Liver (tissue), 9 donors: ENCODE measurements around the gene LHFPL3. TPM values are rescaled to one million over a fixed set of nuclear protein-coding genes. Genes with fewer than 3 reads are reported as not detected.

Source experiments
- DNase-seq: peaks from one replicate; pipeline ENCODE4 v3.0.0-alpha.2; 2017; ENCODE audit warnings: low spot score
- H3K27ac ChIP-seq, 2 donors: one replicate each; pipeline ENCODE4 v1.7.0; 2013; ENCODE audit warnings: inconsistent platforms in 2 of 2, low read length in 2 of 2, control low read depth in 1 of 2, low read depth in 1 of 2, mild to moderate bottlenecking in 1 of 2
- H3K27me3 ChIP-seq, 4 donors: one replicate each; pipeline versions ENCODE4 v1.6.1 to v1.7.0; 2013; ENCODE audit warnings: low read length in 3 of 4, inconsistent platforms in 1 of 4, mild to moderate bottlenecking in 1 of 4, moderate library complexity in 1 of 4; ENCODE audit not compliant: control insufficient read depth in 4 of 4, insufficient read depth in 4 of 4
- H3K36me3 ChIP-seq, 4 donors: one replicate each; pipeline versions ENCODE4 v1.6.1 to v1.7.0; 2013; ENCODE audit warnings: low read length in 3 of 4, mild to moderate bottlenecking in 3 of 4, low read depth in 1 of 4, moderate library complexity in 1 of 4; ENCODE audit not compliant: control insufficient read depth in 4 of 4, insufficient read depth in 3 of 4
- H3K4me1 ChIP-seq, 4 donors: one replicate each; pipeline versions ENCODE4 v1.6.1 to v1.7.0; 2013; ENCODE audit warnings: low read length in 3 of 4, mild to moderate bottlenecking in 3 of 4, moderate library complexity in 1 of 4; ENCODE audit not compliant: control insufficient read depth in 4 of 4, insufficient read depth in 4 of 4
- H3K4me3 ChIP-seq, 3 donors: one replicate each; pipeline versions ENCODE4 v1.6.1 to v1.7.0; 2013; ENCODE audit warnings: low read length in 3 of 3, control low read depth in 1 of 3, low read depth in 1 of 3, mild to moderate bottlenecking in 1 of 3
- H3K9ac ChIP-seq, 2 donors: one replicate each; pipeline ENCODE4 v1.7.0; 2013; ENCODE audit warnings: low read length in 2 of 2, mild to moderate bottlenecking in 2 of 2, moderate library complexity in 2 of 2, control low read depth in 1 of 2, low read depth in 1 of 2
- H3K9me3 ChIP-seq, 4 donors: one replicate each; pipeline versions ENCODE4 v1.6.1 to v1.7.0; 2013; ENCODE audit warnings: low read length in 3 of 4; ENCODE audit not compliant: control insufficient read depth in 4 of 4
- EGR1 ChIP-seq, 2 donors: IDR thresholded peaks; 2 replicates each; pipeline ENCODE4 v1.6.1; 2016 to 2018; ENCODE audit warnings: antibody characterized with exemption in 2 of 2, low read depth in 2 of 2
- FOXA1 ChIP-seq: IDR thresholded peaks from 2 replicates; pipeline ENCODE4 v1.6.1; 2016; ENCODE audit warnings: antibody characterized with exemption
- FOXA2 ChIP-seq: IDR thresholded peaks from 2 replicates; pipeline ENCODE4 v1.6.1; 2016; ENCODE audit warnings: antibody characterized with exemption
- GABPA ChIP-seq, 2 donors: IDR thresholded peaks in 1 of 2; conservative IDR thresholded peaks in 1 of 2; 2 replicates each; pipeline ENCODE4 v1.6.1; 2016; ENCODE audit warnings: antibody characterized with exemption in 2 of 2, mild to moderate bottlenecking in 1 of 2, moderate library complexity in 1 of 2
- HNF4A ChIP-seq, 2 donors: conservative IDR thresholded peaks; 2 replicates each; pipeline ENCODE4 v1.6.1; 2016; ENCODE audit warnings: antibody characterized with exemption in 2 of 2, mild to moderate bottlenecking in 2 of 2
- HNF4G ChIP-seq: IDR thresholded peaks from 2 replicates; pipeline ENCODE4 v1.6.1; 2016; ENCODE audit warnings: antibody characterized with exemption
- JUND ChIP-seq, 2 donors: IDR thresholded peaks; 2 replicates each; pipeline ENCODE4 v1.6.1; 2016; ENCODE audit warnings: antibody characterized with exemption in 2 of 2
- NR2F2 ChIP-seq: IDR thresholded peaks from 2 replicates; pipeline ENCODE4 v1.6.1; 2016; ENCODE audit warnings: antibody characterized with exemption
- RAD21 ChIP-seq, 2 donors: IDR thresholded peaks; 2 replicates each; pipeline ENCODE4 v1.6.1; 2016; ENCODE audit warnings: antibody characterized with exemption in 2 of 2, mild to moderate bottlenecking in 2 of 2
- RXRA ChIP-seq, 2 donors: IDR thresholded peaks; 2 replicates each; pipeline ENCODE4 v1.6.1; 2017 to 2018; ENCODE audit warnings: antibody characterized with exemption in 2 of 2, mild to moderate bottlenecking in 1 of 2
- SP1 ChIP-seq: IDR thresholded peaks from 2 replicates; pipeline ENCODE4 v1.6.1; 2018; ENCODE audit warnings: antibody characterized with exemption, mild to moderate bottlenecking
- TAF1 ChIP-seq: conservative IDR thresholded peaks from 2 replicates; pipeline ENCODE4 v1.6.1; 2016; ENCODE audit warnings: antibody characterized with exemption, mild to moderate bottlenecking
- YY1 ChIP-seq: IDR thresholded peaks from 2 replicates; pipeline ENCODE4 v1.6.1; 2016; ENCODE audit warnings: antibody characterized with exemption, mild to moderate bottlenecking
- WGBS: extraction: QIAGEN DNeasy Blood & Tissue Kit; methylation state at CpG from one replicate; pipeline ENCODE4 v1.1.7; 2013; 5-methylcytosine and 5-hydroxymethylcytosine counted together
- polyA plus RNA-seq, 2 donors: library from polyadenylated mRNA; stranded (reverse) in 1 of 2; unstranded in 1 of 2; fragments of 200-250 nt in 1 of 2; fragments of >200 nt in 1 of 2; fragmentation: Nextera tagmentation in 1 of 2; extraction: Ambion mirVana in 1 of 2; gene quantifications; one replicate each; pipeline versions ENCODE4 v1.2.1 to v1.2.3, GENCODE V29; 2013 to 2015
- total RNA-seq, 2 donors: library from RNA; depleted of rRNA; stranded (reverse); fragments of >200 nt; gene quantifications; one replicate each; pipeline ENCODE4 v1.2.3, GENCODE V29; 2014
- TF ChIP-seq, protein P1 (sequence below): fragments of 150-350 bp; IDR thresholded peaks from 2 replicates; pipeline ENCODE4 v1.5.1; 2017; ENCODE audit warnings: improper control_type of control experiment, low read depth, low read length; ENCODE audit not compliant: missing input control
- TF ChIP-seq, protein P2 (sequence below): IDR thresholded peaks from 2 replicates; pipeline ENCODE4 v1.6.1; 2016; ENCODE audit warnings: antibody characterized with exemption
- TF ChIP-seq, protein P3 (sequence below): IDR thresholded peaks from 2 replicates; pipeline ENCODE4 v1.6.1; 2016; ENCODE audit warnings: antibody characterized with exemption, mild to moderate bottlenecking
- TF ChIP-seq, protein P4 (sequence below): IDR thresholded peaks from 2 replicates; pipeline ENCODE4 v1.6.1; 2016; ENCODE audit warnings: antibody characterized with exemption
- TF ChIP-seq, protein P5 (sequence below): IDR thresholded peaks from 2 replicates; pipeline ENCODE4 v1.6.1; 2016; ENCODE audit warnings: antibody characterized with exemption
- donor health status: healthy.
- donor health status: healthy.
- donor health status: healthy.
- donor health status: healthy.
- donor health status: healthy.

LHFPL3 gene
- total and polyA plus RNA-seq, 4 donors, result not detected

DNA sequence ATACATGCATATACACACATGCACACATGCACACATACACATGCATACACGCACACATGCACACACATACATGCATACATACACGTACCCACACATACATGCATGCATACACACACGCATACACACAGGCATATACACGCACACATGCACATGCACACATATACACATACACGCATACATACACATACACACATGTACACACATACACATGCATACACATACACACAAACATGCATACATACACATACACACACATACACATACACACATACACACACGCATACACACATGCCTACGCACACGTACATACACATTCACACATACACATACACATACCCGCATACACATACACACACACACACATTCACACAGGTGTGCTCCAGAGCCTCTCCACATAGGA is 604.6 kb downstream of the LHFPL3 start (continued):
- TF ChIP-seq, protein P1, sequence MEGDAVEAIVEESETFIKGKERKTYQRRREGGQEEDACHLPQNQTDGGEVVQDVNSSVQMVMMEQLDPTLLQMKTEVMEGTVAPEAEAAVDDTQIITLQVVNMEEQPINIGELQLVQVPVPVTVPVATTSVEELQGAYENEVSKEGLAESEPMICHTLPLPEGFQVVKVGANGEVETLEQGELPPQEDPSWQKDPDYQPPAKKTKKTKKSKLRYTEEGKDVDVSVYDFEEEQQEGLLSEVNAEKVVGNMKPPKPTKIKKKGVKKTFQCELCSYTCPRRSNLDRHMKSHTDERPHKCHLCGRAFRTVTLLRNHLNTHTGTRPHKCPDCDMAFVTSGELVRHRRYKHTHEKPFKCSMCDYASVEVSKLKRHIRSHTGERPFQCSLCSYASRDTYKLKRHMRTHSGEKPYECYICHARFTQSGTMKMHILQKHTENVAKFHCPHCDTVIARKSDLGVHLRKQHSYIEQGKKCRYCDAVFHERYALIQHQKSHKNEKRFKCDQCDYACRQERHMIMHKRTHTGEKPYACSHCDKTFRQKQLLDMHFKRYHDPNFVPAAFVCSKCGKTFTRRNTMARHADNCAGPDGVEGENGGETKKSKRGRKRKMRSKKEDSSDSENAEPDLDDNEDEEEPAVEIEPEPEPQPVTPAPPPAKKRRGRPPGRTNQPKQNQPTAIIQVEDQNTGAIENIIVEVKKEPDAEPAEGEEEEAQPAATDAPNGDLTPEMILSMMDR, result no peak
- TF ChIP-seq SP1, result no peak
- TF ChIP-seq, protein P2, sequence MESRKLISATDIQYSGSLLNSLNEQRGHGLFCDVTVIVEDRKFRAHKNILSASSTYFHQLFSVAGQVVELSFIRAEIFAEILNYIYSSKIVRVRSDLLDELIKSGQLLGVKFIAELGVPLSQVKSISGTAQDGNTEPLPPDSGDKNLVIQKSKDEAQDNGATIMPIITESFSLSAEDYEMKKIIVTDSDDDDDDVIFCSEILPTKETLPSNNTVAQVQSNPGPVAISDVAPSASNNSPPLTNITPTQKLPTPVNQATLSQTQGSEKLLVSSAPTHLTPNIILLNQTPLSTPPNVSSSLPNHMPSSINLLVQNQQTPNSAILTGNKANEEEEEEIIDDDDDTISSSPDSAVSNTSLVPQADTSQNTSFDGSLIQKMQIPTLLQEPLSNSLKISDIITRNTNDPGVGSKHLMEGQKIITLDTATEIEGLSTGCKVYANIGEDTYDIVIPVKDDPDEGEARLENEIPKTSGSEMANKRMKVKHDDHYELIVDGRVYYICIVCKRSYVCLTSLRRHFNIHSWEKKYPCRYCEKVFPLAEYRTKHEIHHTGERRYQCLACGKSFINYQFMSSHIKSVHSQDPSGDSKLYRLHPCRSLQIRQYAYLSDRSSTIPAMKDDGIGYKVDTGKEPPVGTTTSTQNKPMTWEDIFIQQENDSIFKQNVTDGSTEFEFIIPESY, result no peak
- no peak for TF ChIP-seq RXRA (IDR thresholded peaks at IDR 0.05)
- TF ChIP-seq EGR1 (IDR thresholded peaks at IDR 0.05; ENCODE audit: low read depth in 2 of 2), result no peak

DNA sequence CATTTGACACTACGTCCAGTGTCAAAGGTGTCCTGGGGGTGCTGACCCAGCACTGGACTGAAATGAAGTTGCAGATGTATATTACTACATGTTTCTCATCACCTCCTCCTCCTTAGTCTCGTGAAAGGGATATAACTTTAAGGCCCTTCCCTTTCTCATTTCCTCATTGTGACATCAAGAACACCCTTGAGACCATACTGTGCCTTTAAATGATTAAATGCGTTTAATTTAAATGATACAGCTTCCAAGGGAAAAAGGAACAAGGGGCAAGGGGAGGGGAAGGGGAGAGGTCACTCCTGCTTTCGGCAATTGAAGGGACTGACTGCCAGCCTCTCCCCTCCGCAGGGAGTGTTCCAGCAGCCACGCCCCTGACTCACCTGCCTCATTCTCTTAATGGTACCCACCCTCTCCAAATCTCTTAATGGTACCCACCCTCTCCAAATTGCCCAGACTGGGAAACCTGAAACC is 605.2 kb downstream of the LHFPL3 start:
- TF ChIP-seq, protein P1, result no peak
- no peak for TF ChIP-seq FOXA2
- no peak for TF ChIP-seq JUND (IDR thresholded peaks at IDR 0.05)
- TF ChIP-seq, protein P3, sequence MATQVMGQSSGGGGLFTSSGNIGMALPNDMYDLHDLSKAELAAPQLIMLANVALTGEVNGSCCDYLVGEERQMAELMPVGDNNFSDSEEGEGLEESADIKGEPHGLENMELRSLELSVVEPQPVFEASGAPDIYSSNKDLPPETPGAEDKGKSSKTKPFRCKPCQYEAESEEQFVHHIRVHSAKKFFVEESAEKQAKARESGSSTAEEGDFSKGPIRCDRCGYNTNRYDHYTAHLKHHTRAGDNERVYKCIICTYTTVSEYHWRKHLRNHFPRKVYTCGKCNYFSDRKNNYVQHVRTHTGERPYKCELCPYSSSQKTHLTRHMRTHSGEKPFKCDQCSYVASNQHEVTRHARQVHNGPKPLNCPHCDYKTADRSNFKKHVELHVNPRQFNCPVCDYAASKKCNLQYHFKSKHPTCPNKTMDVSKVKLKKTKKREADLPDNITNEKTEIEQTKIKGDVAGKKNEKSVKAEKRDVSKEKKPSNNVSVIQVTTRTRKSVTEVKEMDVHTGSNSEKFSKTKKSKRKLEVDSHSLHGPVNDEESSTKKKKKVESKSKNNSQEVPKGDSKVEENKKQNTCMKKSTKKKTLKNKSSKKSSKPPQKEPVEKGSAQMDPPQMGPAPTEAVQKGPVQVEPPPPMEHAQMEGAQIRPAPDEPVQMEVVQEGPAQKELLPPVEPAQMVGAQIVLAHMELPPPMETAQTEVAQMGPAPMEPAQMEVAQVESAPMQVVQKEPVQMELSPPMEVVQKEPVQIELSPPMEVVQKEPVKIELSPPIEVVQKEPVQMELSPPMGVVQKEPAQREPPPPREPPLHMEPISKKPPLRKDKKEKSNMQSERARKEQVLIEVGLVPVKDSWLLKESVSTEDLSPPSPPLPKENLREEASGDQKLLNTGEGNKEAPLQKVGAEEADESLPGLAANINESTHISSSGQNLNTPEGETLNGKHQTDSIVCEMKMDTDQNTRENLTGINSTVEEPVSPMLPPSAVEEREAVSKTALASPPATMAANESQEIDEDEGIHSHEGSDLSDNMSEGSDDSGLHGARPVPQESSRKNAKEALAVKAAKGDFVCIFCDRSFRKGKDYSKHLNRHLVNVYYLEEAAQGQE, result no peak
- no peak for TF ChIP-seq RAD21 (IDR thresholded peaks at IDR 0.05)
- TF ChIP-seq, protein P4, sequence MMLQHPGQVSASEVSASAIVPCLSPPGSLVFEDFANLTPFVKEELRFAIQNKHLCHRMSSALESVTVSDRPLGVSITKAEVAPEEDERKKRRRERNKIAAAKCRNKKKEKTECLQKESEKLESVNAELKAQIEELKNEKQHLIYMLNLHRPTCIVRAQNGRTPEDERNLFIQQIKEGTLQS, result no peak
- TF ChIP-seq HNF4A (conservative IDR thresholded peaks at IDR 0.05), result no peak
- no peak for TF ChIP-seq EGR1 (IDR thresholded peaks at IDR 0.05; ENCODE audit: low read depth in 2 of 2)
- no peak for TF ChIP-seq FOXA1
- TF ChIP-seq HNF4G, result no peak
- TF ChIP-seq NR2F2, result no peak
- no peak for TF ChIP-seq SP1
- TF ChIP-seq GABPA (IDR thresholded peaks at IDR 0.05 in 1 of 2, conservative IDR thresholded peaks at IDR 0.05 in 1 of 2), result no peak
- TF ChIP-seq RXRA (IDR thresholded peaks at IDR 0.05), result no peak
- no peak for TF ChIP-seq TAF1
- TF ChIP-seq, protein P5, sequence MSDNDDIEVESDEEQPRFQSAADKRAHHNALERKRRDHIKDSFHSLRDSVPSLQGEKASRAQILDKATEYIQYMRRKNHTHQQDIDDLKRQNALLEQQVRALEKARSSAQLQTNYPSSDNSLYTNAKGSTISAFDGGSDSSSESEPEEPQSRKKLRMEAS, result no peak
- no peak for TF ChIP-seq YY1
- TF ChIP-seq, protein P2, result no peak
- no peaks in the 10 kb centered on the region for H3K9me3 ChIP-seq
- no peak for DNase-seq
- no peak overlapping the region for H3K4me3 ChIP-seq
- no peaks in the 10 kb centered on the region for H3K4me1 ChIP-seq
- no peak overlapping the region for H3K27ac ChIP-seq
- 75% methylated on average over 6 of the region's 6 CpGs for WGBS
- no peaks in the 10 kb centered on the region for H3K36me3 ChIP-seq
- no peak overlapping the region for H3K9ac ChIP-seq
- no peaks in the 10 kb centered on the region for H3K27me3 ChIP-seq
